Loucy (cell line): ENCODE results near the gene TINCR.

Experiments
- H2AFZ ChIP-seq: fragments of 200-600 bp; sonication (generic); 2 replicates; pipeline ENCODE4 v1.6.0; 2016; ENCODE audit warnings: antibody characterized with exemption, mild to moderate bottlenecking, low read length, moderate library complexity
- H3F3A ChIP-seq: fragments of 200-600 bp; 2 replicates; pipeline ENCODE4 v1.6.0; 2016; ENCODE audit warnings: antibody characterized with exemption, low read depth, mild to moderate bottlenecking
- H3K27me3 ChIP-seq: fragments of 200-600 bp; sonication (generic); 2 replicates; pipeline ENCODE4 v1.6.1; 2014; ENCODE audit warnings: low read length, mild to moderate bottlenecking; ENCODE audit not compliant: insufficient read depth, poor library complexity, severe bottlenecking
- H3K36me3 ChIP-seq: fragments of 200-600 bp; sonication (generic); 2 replicates; pipeline ENCODE4 v1.6.1; 2016; ENCODE audit warnings: low read length; ENCODE audit not compliant: insufficient read depth
- H3K4me1 ChIP-seq: fragments of 200-600 bp; sonication (generic); 2 replicates; pipeline ENCODE4 v1.5.1; 2014; ENCODE audit warnings: low read length, mild to moderate bottlenecking; ENCODE audit not compliant: insufficient read depth, poor library complexity, severe bottlenecking
- H3K4me2 ChIP-seq: fragments of 200-600 bp; sonication (generic); 2 replicates; pipeline ENCODE4 v1.6.0; 2014; ENCODE audit warnings: antibody characterized with exemption, low read length, low read depth, mild to moderate bottlenecking; ENCODE audit not compliant: poor library complexity, severe bottlenecking
- H3K4me3 ChIP-seq: fragments of 200-600 bp; sonication (generic); 2 replicates; pipeline ENCODE4 v1.5.1; 2014; ENCODE audit warnings: low read length, mild to moderate bottlenecking, mixed read lengths; ENCODE audit not compliant: poor library complexity, severe bottlenecking
- H3K79me2 ChIP-seq: fragments of 200-600 bp; sonication (generic); 2 replicates; pipeline ENCODE4 v1.6.1; 2014; ENCODE audit warnings: low read length; ENCODE audit not compliant: insufficient read depth
- H3K9ac ChIP-seq: fragments of 200-600 bp; sonication (generic); 2 replicates; pipeline ENCODE4 v1.6.0; 2014; ENCODE audit warnings: mild to moderate bottlenecking, low read depth, low read length, moderate library complexity; ENCODE audit not compliant: poor library complexity, severe bottlenecking
- H3K9me2 ChIP-seq: fragments of 200-600 bp; sonication (generic); replicated peaks from 2 replicates; pipeline ENCODE4 v1.6.1; 2016; ENCODE audit warnings: low read depth, low read length, mixed read lengths
- H3K9me3 ChIP-seq: fragments of 200-600 bp; sonication (generic); 2 replicates; pipeline ENCODE4 v1.6.1; 2014; ENCODE audit warnings: mild to moderate bottlenecking, antibody characterized with exemption, low read length, low read depth; ENCODE audit not compliant: insufficient read depth
- H4K20me1 ChIP-seq: fragments of 200-600 bp; sonication (generic); 2 replicates; pipeline ENCODE4 v1.6.0; 2014; ENCODE audit warnings: antibody characterized with exemption, low read length, mild to moderate bottlenecking; ENCODE audit not compliant: insufficient read depth, poor library complexity, severe bottlenecking
- EZH2phosphoT487 ChIP-seq: fragments of 200-600 bp; IDR thresholded peaks from 2 replicates; pipeline ENCODE4 v1.6.1; 2018; ENCODE audit warnings: antibody characterized with exemption, mild to moderate bottlenecking, moderate library complexity, borderline replicate concordance
- TF ChIP-seq, protein P1 (sequence below): fragments of 200-600 bp; sonication (generic); conservative IDR thresholded peaks from 2 replicates; pipeline ENCODE4 v1.5.1; 2014; ENCODE audit warnings: mild to moderate bottlenecking, antibody characterized with exemption, low read length

TINCR gene

DNA sequence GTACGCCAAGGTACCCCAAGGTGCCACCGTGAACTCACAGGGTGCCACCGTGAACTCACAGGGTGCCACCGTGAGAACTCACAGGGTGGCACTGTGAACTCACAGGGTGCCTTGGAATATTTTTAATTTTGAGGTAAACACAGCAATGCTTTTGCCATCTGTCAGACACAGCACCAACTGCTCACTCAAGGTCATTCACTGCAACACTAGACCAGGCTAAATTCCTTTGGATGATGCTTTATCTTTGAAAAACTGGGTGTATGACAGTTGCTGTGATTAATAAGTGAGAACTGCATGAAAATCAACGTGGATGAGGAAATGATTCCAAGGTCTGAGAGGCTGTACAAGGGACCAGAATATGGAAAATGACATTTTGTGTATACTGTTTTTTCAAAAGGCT is 35.9 kb upstream of the TINCR start:
- peaks cover 15% of the 10 kb centered on the region for H4K20me1 ChIP-seq
- no peak overlapping the region for H3K4me2 ChIP-seq
- no peaks in the 10 kb centered on the region for H3K4me1 ChIP-seq
- no peak for TF ChIP-seq EZH2phosphoT487
- TF ChIP-seq, protein P1, sequence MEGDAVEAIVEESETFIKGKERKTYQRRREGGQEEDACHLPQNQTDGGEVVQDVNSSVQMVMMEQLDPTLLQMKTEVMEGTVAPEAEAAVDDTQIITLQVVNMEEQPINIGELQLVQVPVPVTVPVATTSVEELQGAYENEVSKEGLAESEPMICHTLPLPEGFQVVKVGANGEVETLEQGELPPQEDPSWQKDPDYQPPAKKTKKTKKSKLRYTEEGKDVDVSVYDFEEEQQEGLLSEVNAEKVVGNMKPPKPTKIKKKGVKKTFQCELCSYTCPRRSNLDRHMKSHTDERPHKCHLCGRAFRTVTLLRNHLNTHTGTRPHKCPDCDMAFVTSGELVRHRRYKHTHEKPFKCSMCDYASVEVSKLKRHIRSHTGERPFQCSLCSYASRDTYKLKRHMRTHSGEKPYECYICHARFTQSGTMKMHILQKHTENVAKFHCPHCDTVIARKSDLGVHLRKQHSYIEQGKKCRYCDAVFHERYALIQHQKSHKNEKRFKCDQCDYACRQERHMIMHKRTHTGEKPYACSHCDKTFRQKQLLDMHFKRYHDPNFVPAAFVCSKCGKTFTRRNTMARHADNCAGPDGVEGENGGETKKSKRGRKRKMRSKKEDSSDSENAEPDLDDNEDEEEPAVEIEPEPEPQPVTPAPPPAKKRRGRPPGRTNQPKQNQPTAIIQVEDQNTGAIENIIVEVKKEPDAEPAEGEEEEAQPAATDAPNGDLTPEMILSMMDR, result no peak
- H3K36me3 ChIP-seq, result peaks cover 90% of the 10 kb centered on the region; the same call in 1 of the 2 replicates
- H3F3A ChIP-seq, result no peaks in the 10 kb centered on the region
- H3K4me3 ChIP-seq, result no peak overlapping the region
- H3K9ac ChIP-seq, result no peak overlapping the region
- no peaks in the 10 kb centered on the region for H3K27me3 ChIP-seq
- H3K9me2 ChIP-seq, result no peaks in the 10 kb centered on the region
- H3K79me2 ChIP-seq, result peaks cover 33% of the 10 kb centered on the region; the same call in 1 of the 2 replicates
- H2AFZ ChIP-seq, result no peak overlapping the region
- H3K9me3 ChIP-seq, result no peaks in the 10 kb centered on the region

DNA sequence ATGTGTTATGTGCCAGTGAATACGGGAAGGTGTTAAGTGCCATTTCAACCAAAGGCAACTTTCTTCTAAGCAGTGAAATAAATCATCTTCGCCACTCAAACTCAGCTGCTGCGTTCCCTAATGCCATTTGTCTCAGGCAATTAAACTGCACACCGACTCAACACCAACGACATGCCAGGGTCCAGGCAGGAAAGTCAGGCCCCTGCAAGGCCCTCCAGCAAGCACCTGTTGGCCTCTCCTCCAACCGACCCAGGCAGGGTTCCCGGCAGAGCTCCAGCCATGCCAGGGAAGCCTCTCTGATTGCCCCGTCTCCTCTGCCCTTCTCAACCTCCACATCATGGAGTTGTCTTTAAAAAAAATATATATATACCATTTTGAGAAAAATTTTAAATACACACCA is 33.0 kb upstream of the TINCR start:
- Histone ChIP-seq H3F3A (no peaks in the 10 kb centered on the region), H3K9ac (no peak overlapping the region), H3K4me1 (no peaks in the 10 kb centered on the region), H3K36me3 (peaks cover 93% of the 10 kb centered on the region; the same call in 1 of the 2 replicates), H3K9me3 (no peaks in the 10 kb centered on the region), H3K4me2 (no peak overlapping the region), H3K4me3 (no peak overlapping the region), H3K9me2 (no peaks in the 10 kb centered on the region), H2AFZ (no peak overlapping the region), H4K20me1 (peaks cover 14% of the 10 kb centered on the region), H3K79me2 (peaks cover 6% of the 10 kb centered on the region; the same call in 1 of the 2 replicates), H3K27me3 (no peaks in the 10 kb centered on the region)
- TF ChIP-seq, protein P1, result no peak
- no peak for TF ChIP-seq EZH2phosphoT487

GRCh38 chr19:5595745-5596144 is 28.0 kb upstream of the TINCR start:
- peaks cover 99% of the 10 kb centered on the region; the same call in 1 of the 2 replicates for H3K36me3 ChIP-seq
- no peaks in the 10 kb centered on the region for H3K9me2 ChIP-seq

More at GRCh38 chr19:5595745-5596144, 28.0 kb upstream of the TINCR start:
- H3K4me2 ChIP-seq, result no peak overlapping the region
- no peak for TF ChIP-seq EZH2phosphoT487
- TF ChIP-seq, protein P1, result no peak
- H3K4me1 ChIP-seq, result no peaks in the 10 kb centered on the region
- H3K4me3 ChIP-seq, result no peak overlapping the region
- no peaks in the 10 kb centered on the region for H3F3A ChIP-seq
- no peak overlapping the region for H2AFZ ChIP-seq
- H3K27me3 ChIP-seq, result no peaks in the 10 kb centered on the region
- no peaks in the 10 kb centered on the region; the same call in 1 of the 2 replicates for H3K79me2 ChIP-seq
- H3K9ac ChIP-seq, result no peak overlapping the region
- peaks cover 4% of the 10 kb centered on the region for H4K20me1 ChIP-seq
- H3K9me3 ChIP-seq, result no peaks in the 10 kb centered on the region
